GM10248 (cell line): ENCODE measurements around the gene CD96.

ENCODE experiments used
- CTCF ChIA-PET: fragments of 300-600 bp; sonication (Branson Sonifier 250); formaldehyde crosslinking; extraction: SDS; loops from one replicate; lab custom pipeline; 2021; ENCODE audit warnings: antibody characterized with exemption; lab: Yijun Ruan, JAX
- POLR2A ChIA-PET: fragments of 350-650 bp; sonication (Branson Sonifier 250); formaldehyde crosslinking; extraction: SDS; loops from one replicate; lab custom pipeline; 2020; ENCODE audit warnings: antibody characterized with exemption; lab: Yijun Ruan, JAX
- DNase-seq: peaks from one replicate; pipeline ENCODE4 v3.0.0; 2012; ENCODE audit errors: extremely low spot score
- CTCF ChIP-seq: IDR thresholded peaks from 2 replicates; pipeline ENCODE4 v1.5.1; 2012; ENCODE audit warnings: mild to moderate bottlenecking, low read depth; ENCODE audit errors: extremely low read depth, missing control alignments, control extremely low read depth

Gene CD96

GRCh38 chr3:111603679-111604078 is 61.7 kb downstream of the CD96 start:
- no peak for DNase-seq
- TF ChIP-seq CTCF: no peak
- CTCF ChIA-PET: interaction anchor here (1.7 kb wide), 1 partner anchor 9 kb away, joined by 5 read pairs; no protein-coding TSS in a partner anchor
- POLR2A ChIA-PET: no interaction called here

- ChIA-PET POLR2A (no interaction called here), CTCF (interaction anchor here (0.9 to 1.7 kb wide), 3 partner anchors 10 to 112 kb away, joined by 3 to 5 read pairs (median 3); no protein-coding TSS in a partner anchor)
- DNase-seq: no peak
- TF ChIP-seq CTCF: no peak
Measured at GRCh38 chr3:111604119-111604518, 62.1 kb downstream of the CD96 start.

GRCh38 chr3:111605018-111605417 is 63.0 kb downstream of the CD96 start:
- ChIA-PET POLR2A (no interaction called here), CTCF (interaction anchor here (0.9 to 1.3 kb wide), 2 partner anchors 12 to 111 kb away, joined by 3 read pairs; no protein-coding TSS in a partner anchor)
- DNase-seq: no peak
- no peak for TF ChIP-seq CTCF

GRCh38 chr3:111605493-111605892 is 63.5 kb downstream of the CD96 start:
- ChIA-PET POLR2A (no interaction called here), CTCF (interaction anchor here (1.3 kb wide), 1 partner anchor 111 kb away, joined by 3 read pairs; no protein-coding TSS in a partner anchor)
- TF ChIP-seq CTCF: no peak
- DNase-seq: no peak

GRCh38 chr3:111607240-111607920 is 65.4 kb downstream of the CD96 start:
- DNase-seq: no peak
- no peak for TF ChIP-seq CTCF
- ChIA-PET CTCF (interaction anchor here (0.9 to 1.0 kb wide), 2 partner anchors 15 to 84 kb away, joined by 3 read pairs; no protein-coding TSS in a partner anchor), POLR2A (no interaction called here)

- no peak for DNase-seq
- ChIA-PET CTCF (interaction anchor here (1.0 kb wide), 1 partner anchor 14 kb away, joined by 3 read pairs; no protein-coding TSS in a partner anchor), POLR2A (no interaction called here)
- no peak for TF ChIP-seq CTCF
Measured at GRCh38 chr3:111608383-111608782, 66.4 kb downstream of the CD96 start.
